Mesenteric fat pad (tissue), 1 donor: Measurements from ENCODE around the gene NHLRC3. TPM values are rescaled to one million over a fixed set of nuclear protein-coding genes. Genes with fewer than 3 reads are reported as not detected.
"Not testable (repeated sequence)": the region's sequence is repeated elsewhere in the genome, so short reads cannot be mapped to it uniquely, and the experiment has no call there.

Source experiments
- DNase-seq: peaks from one replicate; pipeline ENCODE4 v3.0.0-alpha.2; 2020; ENCODE audit warnings: low spot score
- long read RNA-seq: library from polyadenylated mRNA; unstranded; transcript quantifications from one replicate; pipeline ENCODE4 v2.0.0, GENCODE V29; 2020
- total RNA-seq: library from RNA; stranded (reverse); fragmentation: NEBNext Ultra II Directional; extraction: Animal tissue kit (Norgen Biotek cat#: 25700); gene quantifications from one replicate; pipeline ENCODE4 v1.2.1, GENCODE V29; 2021
- donor health status: DM: yes; HTN: yes; CAD: no.

NHLRC3 gene, protein sequence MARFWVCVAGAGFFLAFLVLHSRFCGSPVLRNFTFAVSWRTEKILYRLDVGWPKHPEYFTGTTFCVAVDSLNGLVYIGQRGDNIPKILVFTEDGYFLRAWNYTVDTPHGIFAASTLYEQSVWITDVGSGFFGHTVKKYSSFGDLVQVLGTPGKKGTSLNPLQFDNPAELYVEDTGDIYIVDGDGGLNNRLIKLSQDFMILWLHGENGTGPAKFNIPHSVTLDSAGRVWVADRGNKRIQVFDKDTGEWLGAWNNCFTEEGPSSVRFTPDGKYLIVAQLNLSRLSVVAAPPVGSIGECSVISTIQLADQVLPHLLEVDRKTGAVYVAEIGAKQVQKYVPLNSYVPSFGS
- total RNA-seq = 27.5 TPM
- long read RNA-seq, transcript NHLRC3-201 (6 exons, 3,275 nt) = major isoform, 5 of 17 reads
- long read RNA-seq, partial matches to known transcripts = 4 of 17 reads
- long read RNA-seq, other reads (novel, unspliced or antisense) = 4 of 17 reads

DNA sequence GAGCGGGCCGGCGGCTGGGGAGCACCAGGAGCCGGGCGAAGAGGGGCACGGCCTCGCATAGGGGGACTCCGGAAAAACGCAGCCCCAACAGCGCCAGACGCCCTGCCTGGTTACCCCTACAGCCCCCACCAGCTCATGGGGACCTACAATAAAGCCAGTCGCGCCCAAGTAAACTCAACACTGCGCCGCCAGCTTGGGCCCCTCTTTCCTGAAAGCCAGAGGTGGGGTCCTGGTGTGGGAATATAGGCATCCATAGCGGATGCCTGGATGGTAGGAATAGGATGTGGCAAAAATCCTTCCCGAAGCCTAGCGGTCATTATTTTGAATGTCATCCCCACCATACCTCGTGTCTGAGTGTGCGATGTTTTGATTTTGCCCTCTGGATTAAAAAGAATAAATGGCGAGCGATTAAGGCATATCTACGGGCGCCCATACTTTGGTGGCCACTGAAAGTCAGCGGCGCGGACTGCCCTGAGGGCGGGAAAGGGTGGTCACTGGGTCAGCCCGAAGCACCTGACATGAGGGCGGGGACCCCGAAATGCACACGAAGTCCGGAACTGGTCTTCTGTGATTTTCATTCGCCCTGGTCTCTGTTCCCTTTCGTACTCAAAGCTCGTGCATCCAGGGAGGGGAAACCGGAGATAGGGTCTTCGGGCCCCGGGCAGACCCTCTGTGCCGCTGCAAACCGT, at the start of gene NHLRC3, which contains the start of gene PROSER1:
TSS of gene NHLRC3 (plus strand) at position 577 of the 689 bp plus-strand sequence. CDS start 184 bp downstream, outside the sequence.
TSS of gene PROSER1 (minus strand) at position 210 of the 689 bp plus-strand sequence. CDS start 847 bp downstream, outside the sequence.
- DNase-seq = peak; percentile 94

DNA sequence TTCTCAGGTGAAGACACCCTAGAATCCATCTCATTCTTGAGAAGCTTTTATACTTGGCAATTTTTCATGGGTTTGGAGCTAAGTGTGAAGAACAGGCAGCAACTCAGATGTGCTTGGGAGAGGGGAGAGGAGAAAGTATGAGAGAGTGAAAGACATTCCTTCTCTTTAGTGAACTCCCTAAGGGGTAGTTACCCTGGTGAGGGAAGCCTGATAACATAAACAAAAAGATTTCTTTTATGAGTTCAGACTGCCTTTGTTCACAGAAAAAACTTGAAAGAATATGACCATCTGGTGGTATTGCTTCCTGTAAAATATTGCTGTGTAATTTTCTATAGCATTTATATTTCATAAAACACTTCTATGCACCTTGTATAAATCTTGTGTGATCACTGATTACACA, 47.6 kb upstream of the NHLRC3 start, which contains the start of gene STOML3:
TSS of gene STOML3 (minus strand) at position 139 of the 400 bp plus-strand sequence. CDS start at position 29, 110 bp downstream.
- DNase-seq = no peak

DNA sequence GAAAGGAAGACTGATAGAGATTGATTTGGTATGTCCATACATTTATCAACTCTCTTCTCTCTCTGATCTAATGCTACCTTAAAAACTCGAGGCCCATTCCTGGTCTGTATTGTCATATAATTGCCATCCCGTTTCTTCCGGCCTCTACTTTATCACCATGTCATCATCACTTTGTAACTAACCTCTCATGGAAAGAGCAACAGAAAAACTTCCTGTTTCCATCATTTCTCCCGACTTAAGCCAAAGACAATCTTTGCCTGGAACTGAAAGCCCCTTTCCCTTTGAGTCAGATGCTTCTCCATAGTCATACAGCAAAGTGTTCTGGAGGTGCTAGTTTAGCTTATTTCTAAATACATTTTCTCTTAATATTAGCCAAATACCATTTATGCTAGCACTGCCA, 44.9 kb upstream of the NHLRC3 start:
- DNase-seq = no peak

DNA sequence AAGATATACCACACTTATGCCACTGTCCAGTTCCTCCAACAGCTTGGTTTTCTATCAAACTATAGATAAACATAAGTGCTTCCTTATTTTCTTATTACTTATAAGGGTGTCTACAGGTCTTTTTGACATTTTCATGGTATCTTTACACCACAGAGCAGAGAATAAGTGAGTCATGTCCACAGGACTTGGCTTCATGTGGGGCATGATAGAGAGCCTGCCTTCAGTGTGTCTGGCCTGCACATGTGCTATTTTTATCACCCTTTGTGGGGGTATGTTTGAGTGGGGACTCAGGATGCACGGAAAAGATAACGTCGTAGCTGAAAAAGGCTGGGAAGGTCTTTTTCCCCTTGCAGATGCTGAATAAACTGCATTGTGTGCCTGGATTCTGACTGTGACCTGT, 39.5 kb upstream of the NHLRC3 start:
- no peak for DNase-seq

DNA sequence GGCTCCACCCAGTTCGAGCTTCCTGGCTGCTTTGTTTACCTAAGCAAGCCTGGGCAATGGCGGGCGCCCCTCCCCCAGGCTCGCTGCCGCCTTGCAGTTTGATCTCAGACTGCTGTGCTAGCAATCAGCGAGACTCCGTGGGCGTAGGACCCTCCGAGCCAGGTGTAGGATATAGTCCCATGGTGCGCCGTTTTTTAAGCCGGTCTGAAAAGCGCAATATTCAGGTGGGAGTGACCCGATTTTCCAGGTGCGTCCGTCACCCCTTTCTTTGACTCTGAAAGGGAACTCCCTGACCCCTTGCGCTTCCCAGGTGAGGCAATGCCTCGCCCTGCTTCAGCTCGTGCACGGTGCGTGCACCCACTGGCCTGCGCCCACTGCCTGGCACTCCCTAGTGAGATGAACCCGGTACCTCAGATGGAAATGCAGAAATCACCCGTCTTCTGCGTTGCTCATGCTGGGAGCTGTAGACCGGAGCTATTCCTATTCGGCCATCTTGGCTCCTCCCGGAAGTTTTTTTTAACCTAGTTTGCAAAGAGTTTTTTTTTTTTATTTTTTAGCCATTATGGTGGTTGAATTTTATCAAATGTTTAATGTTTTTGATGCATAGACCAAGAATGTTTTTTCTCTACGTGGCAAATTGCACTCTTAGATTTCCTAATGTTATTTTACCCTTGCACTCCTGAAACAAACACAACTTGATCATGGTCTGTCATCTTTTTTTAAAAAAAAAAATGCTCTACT, 31.7 kb upstream of the NHLRC3 start:
- DNase-seq = not testable (repeated sequence)

DNA sequence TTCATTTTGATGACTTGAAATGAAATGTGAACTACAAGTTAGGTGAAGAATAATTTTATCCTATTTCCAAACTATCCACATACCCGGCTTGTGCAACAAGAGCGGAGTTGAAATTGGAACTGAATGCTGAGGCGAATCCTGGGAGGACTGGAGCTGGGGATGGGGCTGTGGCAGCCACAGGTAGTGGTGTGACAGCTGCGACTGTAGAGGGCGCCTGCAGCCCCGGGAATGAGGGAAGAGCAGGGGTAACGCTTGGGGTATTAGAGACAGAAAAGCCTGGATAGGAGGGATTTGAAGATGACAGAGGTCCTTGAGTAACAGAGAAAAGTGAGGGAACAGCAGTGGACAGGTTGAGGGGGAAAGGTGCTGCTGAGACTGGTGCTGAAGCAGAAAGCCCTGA, 25.6 kb upstream of the NHLRC3 start:
- DNase-seq = no peak

DNA sequence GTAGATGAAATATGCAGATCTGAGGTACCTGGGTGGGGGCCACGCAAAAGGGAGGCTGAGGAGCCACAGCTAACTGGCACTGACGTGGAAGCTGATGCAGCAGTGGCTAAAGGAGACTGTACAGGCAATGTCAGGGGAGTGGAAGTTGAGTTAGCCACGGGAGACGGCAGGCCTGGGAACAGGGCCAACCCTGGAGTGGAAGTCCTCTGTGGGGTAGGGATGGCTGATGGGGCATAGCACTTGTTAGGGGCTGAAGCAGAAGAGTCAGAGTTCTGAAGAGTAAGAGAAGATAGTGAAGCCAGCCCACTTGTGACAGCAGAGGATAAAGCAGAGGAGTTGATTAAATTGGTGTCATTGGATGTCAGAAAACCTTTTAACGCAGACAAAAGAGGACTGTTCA, 24.8 kb upstream of the NHLRC3 start:
- no peak for DNase-seq

DNA sequence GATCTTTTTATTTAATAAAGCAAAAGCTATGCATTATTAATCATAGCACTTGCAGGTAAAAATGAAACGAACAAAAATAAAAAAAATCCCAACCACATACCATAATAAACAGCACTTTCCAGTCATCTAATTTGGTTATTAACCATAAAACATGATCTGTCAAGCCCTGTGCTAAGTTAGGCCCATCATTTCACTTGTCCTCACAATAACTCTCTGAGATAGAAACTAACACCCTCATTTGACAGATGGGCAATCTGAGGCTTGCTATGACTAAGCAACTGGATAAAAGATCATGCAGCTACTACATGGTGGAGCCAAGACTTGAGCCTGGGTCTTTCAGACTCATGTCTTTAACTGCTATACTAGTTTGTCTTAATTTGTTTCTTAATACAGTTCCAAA, 22.2 kb upstream of the NHLRC3 start:
- no peak for DNase-seq

DNA sequence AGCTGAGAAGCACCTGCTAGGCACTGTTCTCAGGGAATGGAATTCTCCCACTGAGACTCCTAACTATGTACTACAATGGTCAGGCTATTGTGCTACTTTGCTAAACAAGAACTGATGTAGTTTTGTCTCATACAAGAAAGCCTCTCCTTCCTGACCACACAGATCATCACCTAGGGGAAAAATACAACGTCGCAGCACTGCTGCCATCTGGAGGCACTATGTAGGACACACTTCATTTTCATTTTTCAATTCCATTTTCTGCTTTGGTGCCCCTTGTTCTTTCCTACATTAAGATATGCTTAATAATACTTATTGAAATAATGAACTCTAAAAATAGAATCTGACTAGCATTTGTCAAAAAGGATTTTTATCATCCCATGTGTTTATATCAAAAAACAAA, 21.5 kb upstream of the NHLRC3 start:
- no peak for DNase-seq

DNA sequence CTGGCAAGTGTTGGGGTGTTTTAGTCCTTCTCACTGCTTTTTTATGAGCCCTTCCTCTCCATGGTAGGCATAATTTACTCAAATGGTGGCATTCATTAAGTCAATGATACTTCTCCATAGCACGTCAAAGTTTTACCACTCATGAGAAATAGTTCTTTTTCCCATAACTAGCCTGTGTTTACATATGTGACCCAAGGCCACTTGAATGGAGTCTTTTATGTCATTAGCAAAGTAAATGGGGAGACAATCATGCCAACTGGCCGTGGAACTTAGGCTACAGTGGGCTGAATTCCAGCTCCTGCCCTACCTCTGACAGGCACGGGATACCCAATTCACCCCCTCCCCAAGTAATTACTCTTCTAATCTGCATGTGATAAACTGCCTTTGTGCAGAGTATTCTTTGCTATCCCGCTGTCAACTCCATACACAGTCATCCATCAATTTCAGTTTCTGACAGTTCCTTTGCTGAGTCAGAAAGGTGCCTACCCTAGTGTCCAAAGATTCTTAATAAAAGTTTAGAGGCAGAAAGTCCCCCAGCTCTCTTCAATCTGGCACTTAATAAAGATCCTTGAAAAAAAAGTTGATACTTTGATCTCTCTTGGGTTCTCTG, 17.3 kb upstream of the NHLRC3 start:
- no peak for DNase-seq

DNA sequence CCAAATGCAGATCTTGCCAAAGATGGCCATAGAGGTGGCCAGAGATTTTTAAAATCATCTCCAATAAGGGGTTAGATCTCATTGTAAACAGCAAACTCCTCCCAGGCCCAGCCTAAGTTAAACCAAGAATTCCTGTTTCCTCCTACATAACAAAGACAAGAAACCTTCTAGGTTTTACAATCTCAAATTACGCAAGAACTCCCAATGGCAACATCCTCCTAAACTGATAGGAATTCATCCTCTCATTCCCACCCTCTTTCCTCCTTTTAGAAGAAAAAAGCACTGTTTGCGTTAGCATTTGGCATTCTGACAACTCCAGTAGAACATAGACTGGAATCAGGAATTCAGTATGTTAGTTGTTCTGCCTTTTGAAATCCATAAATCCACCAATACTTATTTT, 14.9 kb upstream of the NHLRC3 start:
- no peak for DNase-seq

DNA sequence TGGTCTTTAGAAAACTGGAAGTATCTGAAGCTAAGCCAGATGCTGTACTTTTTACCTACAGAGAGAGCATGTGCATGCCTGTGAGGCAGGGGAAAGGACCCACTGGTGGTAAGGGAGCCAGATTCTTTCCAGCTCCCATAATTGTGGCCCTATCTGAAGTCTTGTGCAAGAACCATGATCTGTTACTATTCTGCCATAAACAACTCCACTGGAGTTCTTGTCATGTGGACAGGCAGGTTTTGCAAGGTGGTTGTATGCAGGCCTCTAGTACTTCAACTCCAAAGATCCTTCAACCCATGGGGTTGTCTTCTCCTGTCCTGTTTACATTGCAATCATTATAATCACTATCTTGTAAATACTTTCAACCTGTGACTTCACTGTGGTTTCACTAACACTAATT, 14.5 kb upstream of the NHLRC3 start:
- DNase-seq = no peak

DNA sequence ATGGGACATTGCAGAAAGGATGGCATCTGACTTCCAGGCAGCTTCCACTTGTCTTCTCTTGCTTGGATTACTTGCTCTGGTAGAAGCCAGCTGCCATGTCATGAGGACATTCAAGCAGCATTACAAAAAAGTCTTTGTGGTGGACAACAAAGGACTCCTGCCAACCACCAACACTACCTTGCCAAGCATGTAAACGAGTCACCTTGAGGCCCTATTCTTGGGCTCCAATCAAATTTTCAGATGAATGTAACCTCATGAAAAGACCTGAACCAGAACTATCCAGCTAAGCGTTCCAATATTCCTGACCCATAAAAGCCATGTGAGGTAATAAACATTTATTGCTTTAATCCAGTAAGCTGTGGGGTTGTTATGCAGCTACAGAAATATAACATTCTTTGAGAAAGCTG, 12.8 kb upstream of the NHLRC3 start:
- DNase-seq = no peak

DNA sequence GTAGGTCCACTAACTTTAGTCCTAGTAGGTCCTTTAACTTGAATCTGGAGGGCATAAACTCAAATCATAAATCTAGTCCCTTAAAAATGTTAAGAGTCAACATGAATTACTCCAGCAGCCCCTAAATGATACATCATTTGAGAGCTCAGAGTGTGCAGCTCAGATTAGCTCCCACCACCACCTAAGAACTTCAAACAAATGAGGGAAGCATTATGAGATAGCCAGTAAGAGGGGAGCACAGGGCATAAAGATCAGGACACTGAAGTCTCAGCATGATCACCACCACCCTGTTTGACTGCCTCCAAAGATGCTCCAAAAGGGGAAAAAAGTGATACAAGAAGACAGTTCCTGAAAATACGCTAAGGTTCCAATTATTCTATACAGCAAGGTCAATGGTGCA, 6.1 kb upstream of the NHLRC3 start:
- DNase-seq = no peak

DNA sequence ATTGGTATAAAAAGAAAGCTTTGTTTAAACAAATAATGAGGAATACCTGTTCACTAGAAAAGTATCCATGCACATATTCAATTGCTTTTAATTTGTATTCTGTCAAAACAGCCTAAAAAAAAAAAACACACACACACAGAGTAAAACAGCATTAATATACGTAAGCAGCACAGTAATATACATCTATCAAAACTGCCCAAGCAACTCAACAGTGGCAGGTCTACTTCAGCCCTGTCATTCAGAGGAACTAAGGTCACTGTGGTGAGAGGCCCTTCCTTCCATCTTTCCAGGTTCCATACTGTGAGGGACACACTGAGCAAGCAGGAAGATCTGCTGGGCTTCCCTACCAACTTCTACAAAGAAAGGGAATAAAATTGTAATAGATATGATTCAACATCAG, 4.2 kb upstream of the NHLRC3 start:
- DNase-seq = no peak

DNA sequence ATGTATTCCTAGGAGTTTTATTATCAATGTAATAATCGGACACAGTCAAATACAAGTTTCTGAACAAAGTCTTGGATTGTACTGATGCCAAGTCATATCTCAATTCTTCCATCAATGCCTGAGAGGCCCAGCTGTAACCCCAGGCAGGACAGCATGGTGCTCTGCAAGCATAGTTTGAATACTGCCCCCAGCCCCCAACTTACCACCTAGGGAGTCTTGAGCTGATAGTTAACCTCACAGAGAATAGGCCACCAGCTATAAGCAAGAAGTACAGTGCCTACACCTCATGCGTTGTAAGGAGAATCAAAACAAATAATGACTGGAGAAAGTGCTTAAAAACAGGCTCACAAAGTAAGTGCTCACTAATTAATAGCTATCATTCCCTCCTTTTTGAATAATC, 3.1 kb upstream of the NHLRC3 start:
- DNase-seq = no peak

DNA sequence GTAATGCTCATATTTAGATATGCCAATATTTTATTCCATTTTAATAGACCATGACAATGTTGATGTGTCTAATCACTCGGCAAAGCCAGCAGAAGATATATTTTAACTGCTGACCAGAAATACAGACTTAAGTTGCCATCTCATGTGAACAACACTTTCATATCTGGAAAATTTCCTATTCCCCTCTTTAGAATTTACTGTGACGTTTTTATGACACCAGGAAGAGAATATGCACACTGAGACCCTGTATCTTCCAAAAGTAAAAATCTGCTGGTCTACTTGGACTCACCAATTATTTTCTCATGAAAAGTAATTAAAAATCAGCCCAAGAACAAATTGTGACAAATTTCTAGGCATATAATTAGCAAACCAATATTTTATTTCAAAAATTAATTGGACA, 2.5 kb upstream of the NHLRC3 start:
- DNase-seq = no peak

DNA sequence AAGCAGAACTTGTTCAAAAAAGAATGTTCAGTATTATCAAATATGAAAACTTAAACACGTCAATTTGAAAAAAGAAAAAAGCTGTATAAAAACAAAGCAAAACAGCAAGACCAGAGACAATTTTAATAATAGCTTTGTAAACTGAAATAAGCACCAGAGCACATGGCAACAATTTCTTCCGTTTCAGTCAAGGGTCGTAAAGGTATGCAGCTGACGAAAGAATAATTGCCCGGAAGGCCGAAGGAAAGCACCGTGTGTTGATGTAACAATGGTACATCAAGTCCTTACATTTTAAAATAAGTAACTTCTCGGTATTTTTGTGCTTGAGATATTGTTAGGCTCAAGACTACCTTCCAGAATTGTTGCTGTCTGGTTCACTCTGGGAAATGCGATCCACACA, 2.0 kb upstream of the NHLRC3 start:
- no peak for DNase-seq

DNA sequence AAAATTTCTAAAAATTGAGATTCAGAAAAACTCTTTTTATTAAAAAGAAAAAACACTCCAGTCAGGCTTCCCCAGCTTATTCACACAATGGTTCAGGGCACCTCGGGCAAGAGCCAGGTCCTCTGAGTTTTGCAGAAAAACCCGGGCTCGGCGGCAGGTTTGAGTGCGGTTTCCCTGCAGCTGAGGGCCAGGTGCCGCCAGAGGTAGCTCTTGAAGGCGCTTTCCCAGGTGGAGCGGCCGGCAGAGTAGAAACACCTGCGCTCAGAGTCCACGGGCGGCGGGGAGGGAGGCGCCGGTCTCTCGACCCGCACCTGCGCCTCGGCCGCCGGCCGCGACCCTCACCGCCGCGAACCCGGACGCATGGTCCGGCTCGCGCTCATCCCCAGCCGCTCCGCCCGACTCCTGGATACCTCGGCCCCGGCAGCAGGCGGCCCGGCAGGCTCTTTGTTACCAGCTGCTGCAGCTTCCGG, 811 bp upstream of the NHLRC3 start:
- no peak for DNase-seq

DNA sequence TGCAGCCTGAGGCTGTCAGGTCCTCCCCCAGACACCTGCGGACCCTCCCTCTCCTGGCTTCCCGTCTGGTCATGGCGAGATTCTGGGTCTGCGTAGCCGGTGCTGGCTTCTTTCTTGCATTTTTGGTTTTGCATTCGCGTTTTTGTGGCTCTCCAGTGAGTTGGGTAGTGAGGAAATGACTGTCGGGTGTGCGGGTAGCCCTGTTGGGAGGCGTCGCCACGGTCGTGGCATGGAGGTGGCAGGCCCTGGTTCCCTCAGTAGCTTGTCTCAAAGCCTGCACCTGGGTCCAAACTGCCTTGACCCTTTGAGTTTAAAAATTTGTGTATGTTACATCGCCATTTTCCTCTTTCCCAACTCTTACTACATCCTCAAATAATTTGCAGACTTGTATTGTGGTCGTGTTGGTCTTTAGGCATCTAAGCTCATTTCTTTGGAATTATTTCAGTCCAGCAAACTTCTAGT, 344 bp downstream of the NHLRC3 start:
- no peak for DNase-seq

DNA sequence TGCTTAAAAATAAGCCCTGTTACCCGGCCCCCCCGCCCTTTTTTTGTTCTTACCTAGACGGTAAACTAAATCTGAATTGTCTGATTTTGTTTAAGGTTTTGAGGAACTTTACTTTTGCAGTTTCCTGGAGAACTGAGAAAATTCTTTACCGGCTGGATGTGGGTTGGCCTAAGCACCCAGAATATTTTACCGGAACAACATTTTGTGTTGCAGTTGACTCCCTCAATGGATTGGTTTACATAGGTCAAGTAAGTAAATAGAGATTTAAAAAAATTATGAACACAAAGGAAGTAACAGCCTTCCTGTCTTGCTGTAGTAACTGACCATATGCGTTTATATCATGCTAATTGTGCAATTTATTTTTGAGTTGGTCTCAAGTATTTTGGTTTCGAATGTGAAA, 785 bp downstream of the NHLRC3 start:
- DNase-seq = no peak
